NK-92 (cell line): ENCODE data around the gene EPB41L4B.
"Not testable (repeated sequence)": the region's sequence is repeated elsewhere in the genome, so short reads cannot be mapped to it uniquely, and the experiment has no call there.

Source experiments
- DNase-seq: peaks from one replicate; lab custom pipeline; 2025; ENCODE audit not compliant: unreplicated experiment; lab: John Stamatoyannopoulos, UW

The EPB41L4B gene

GRCh38 chr9:109246533-109246932, 74.3 kb downstream of the EPB41L4B start:
- no peak for DNase-seq

- DNase-seq, result no peak
Observed at GRCh38 chr9:109245310-109245897, 75.5 kb downstream of the EPB41L4B start.

- no peak for DNase-seq
Observed at GRCh38 chr9:109244179-109245132, 76.4 kb downstream of the EPB41L4B start.

GRCh38 chr9:109242741-109243140, 78.1 kb downstream of the EPB41L4B start:
- no peak for DNase-seq

GRCh38 chr9:109242014-109242413, 78.8 kb downstream of the EPB41L4B start:
- DNase-seq, result no peak

GRCh38 chr9:109241207-109241606, 79.7 kb downstream of the EPB41L4B start:
- DNase-seq, result no peak

GRCh38 chr9:109239240-109239639, 81.6 kb downstream of the EPB41L4B start:
- DNase-seq, result no peak

- DNase-seq, result no peak
Observed at GRCh38 chr9:109238655-109239054, 82.2 kb downstream of the EPB41L4B start.

GRCh38 chr9:109238125-109238524, 82.7 kb downstream of the EPB41L4B start:
- DNase-seq, result no peak

GRCh38 chr9:109232449-109233237, 88.2 kb downstream of the EPB41L4B start:
- no peak for DNase-seq

- no peak for DNase-seq
Observed at GRCh38 chr9:109231593-109231992, 89.3 kb downstream of the EPB41L4B start.

- no peak for DNase-seq
Observed at GRCh38 chr9:109230277-109230676, 90.6 kb downstream of the EPB41L4B start.

- no peak for DNase-seq
Observed at GRCh38 chr9:109229682-109230081, 91.2 kb downstream of the EPB41L4B start.

GRCh38 chr9:109228093-109228642, 92.7 kb downstream of the EPB41L4B start:
- no peak for DNase-seq

- no peak for DNase-seq
Observed at GRCh38 chr9:109225629-109226028, 95.2 kb downstream of the EPB41L4B start.

- no peak for DNase-seq
Observed at GRCh38 chr9:109224751-109225150, 96.1 kb downstream of the EPB41L4B start.

- not testable (repeated sequence) for DNase-seq
Observed at GRCh38 chr9:109218242-109218641, 102.6 kb downstream of the EPB41L4B start.

- DNase-seq, result no peak
Observed at GRCh38 chr9:109214414-109214813, 106.4 kb downstream of the EPB41L4B start.

GRCh38 chr9:109213285-109214121, 107.4 kb downstream of the EPB41L4B start:
- no peak for DNase-seq

GRCh38 chr9:109212768-109213167, 108.1 kb downstream of the EPB41L4B start:
- no peak for DNase-seq
